ENCODE measurements around the gene EIF2AK2.

EIF2AK2 gene

DNA sequence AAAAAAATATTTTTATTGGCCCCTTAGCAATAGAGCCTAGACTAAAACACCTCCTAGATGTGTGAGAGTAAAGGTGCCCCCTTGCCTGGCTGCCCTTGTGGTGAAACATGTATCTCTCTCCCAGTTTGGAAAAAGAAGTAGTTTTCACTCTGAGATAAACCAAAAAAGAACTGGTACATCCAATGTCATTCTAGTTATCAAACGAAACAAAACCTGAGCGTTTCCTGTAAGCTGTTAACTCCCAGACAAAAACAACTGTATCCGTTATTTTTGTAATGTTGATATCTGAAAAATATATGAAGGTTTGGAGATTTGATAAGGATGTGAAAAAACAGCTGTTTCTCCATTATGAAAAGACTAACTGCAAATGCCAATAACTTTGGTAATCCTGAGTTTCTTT is 96.9 kb downstream of the EIF2AK2 start:
- H2BK120ac ChIP-seq (ENCODE audit: low read depth, low read length), result no peak overlapping the region
- H3K9me3 ChIP-seq (ENCODE audit: control insufficient read depth, low read length), result no peaks in the 10 kb centered on the region
- no peaks in the 10 kb centered on the region for H3K27me3 ChIP-seq (ENCODE audit: control insufficient read depth in 1 of 2, insufficient read depth in 1 of 2, low read length in 2 of 2)
- H3K27ac ChIP-seq (ENCODE audit: low read length, poor library complexity, severe bottlenecking), result no peak overlapping the region
- H3K4ac ChIP-seq (ENCODE audit: low read depth in 1 of 2, low read length in 2 of 2), result no peak overlapping the region
- H4K91ac ChIP-seq (ENCODE audit: low read length), result no peak overlapping the region
- H3K36me3 ChIP-seq (ENCODE audit: control insufficient read depth in 1 of 2, insufficient read depth in 2 of 2, low read depth in 1 of 2, low read length in 2 of 2), result peaks cover 9 to 93% of the 10 kb centered on the region in 2 experiments
- H3K23ac ChIP-seq (ENCODE audit: low read length in 2 of 2), result no peak overlapping the region
- no peak overlapping the region for H2AFZ ChIP-seq (ENCODE audit: low read depth, low read length)
- H4K8ac ChIP-seq (ENCODE audit: low read length), result no peak overlapping the region
- H2BK12ac ChIP-seq (ENCODE audit: low read length in 2 of 2), result no peak overlapping the region
- H3K14ac ChIP-seq (ENCODE audit: low read length in 2 of 2), result no peak overlapping the region
- WGBS, result 86% methylated on average over 1 of the region's 3 CpGs
- no peak overlapping the region for H2BK15ac ChIP-seq (ENCODE audit: low read depth, poor library complexity, severe bottlenecking)
- H3K4me3 ChIP-seq (ENCODE audit: insufficient read depth in 1 of 2, low read depth in 1 of 2, low read length in 2 of 2), result no peak overlapping the region
- H3K18ac ChIP-seq (ENCODE audit: low read depth in 1 of 2, low read length in 2 of 2), result no peak overlapping the region
- H3K79me1 ChIP-seq (replicated peaks; ENCODE audit: low read length, poor library complexity, severe bottlenecking), result peaks cover 8% of the 10 kb centered on the region
- no peak overlapping the region for H3K9ac ChIP-seq (ENCODE audit: low read length)
- no peak overlapping the region for H3K4me2 ChIP-seq (ENCODE audit: low read length, poor library complexity, severe bottlenecking)
- no peak overlapping the region for H2BK5ac ChIP-seq (ENCODE audit: low read depth, low read length, poor library complexity, severe bottlenecking)
- H3K4me1 ChIP-seq (ENCODE audit: control insufficient read depth, insufficient read depth, low read depth, low read length), result no peaks in the 10 kb centered on the region
- DNase-seq, result no peak
- H2AK5ac ChIP-seq (ENCODE audit: low read length, severe bottlenecking), result no peak overlapping the region

DNA sequence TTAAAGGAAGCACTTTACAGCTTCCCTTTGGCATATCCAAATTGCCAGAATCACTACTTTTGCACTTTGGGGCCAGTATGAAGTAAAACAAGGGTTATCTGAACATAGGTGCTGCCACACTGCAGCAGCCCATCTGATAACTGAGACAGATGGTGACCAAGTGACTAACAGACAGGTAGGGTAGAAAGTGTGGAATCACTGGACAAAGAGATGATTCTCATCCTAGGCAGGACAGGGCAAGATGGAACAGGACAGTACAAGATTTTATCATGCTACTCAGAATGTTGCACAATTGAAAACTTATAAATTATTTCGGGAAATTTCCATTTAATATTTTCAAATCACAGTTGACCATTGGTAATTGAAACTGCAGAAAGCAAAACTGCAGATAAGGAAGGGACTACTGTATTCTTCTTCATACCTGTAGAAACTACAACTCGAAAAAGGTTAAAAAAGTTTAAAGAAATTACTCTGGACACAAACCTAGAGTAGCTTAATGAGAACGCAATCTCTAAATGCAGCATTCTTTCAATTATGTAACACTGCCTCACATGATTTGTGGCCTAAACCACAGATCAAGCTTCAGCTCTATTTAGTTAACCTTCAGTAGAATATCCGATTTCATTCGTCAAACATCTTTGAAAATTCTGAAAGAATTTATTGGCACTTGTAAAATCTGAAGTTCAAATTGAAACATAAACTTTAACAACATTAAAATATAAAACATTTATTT is 104.0 kb downstream of the EIF2AK2 start:
- 100% methylated on average over 3 of the region's 5 CpGs for WGBS
- Histone ChIP-seq H3K36me3 (ENCODE audit: control insufficient read depth in 1 of 2, insufficient read depth in 2 of 2, low read depth in 1 of 2, low read length in 2 of 2) (peaks cover 9 to 87% of the 10 kb centered on the region in 2 experiments), H3K4ac (ENCODE audit: low read depth in 1 of 2, low read length in 2 of 2) (no peak overlapping the region), H3K4me1 (ENCODE audit: control insufficient read depth, insufficient read depth, low read depth, low read length) (no peaks in the 10 kb centered on the region), H3K23ac (ENCODE audit: low read length in 2 of 2) (no peak overlapping the region), H3K4me3 (ENCODE audit: insufficient read depth in 1 of 2, low read depth in 1 of 2, low read length in 2 of 2) (no peak overlapping the region), H3K27ac (ENCODE audit: low read length, poor library complexity, severe bottlenecking) (no peak overlapping the region), H2BK120ac (ENCODE audit: low read depth, low read length) (no peak overlapping the region), H2AK5ac (ENCODE audit: low read length, severe bottlenecking) (no peak overlapping the region), H3K27me3 (ENCODE audit: control insufficient read depth in 1 of 2, insufficient read depth in 1 of 2, low read length in 2 of 2) (no peaks in the 10 kb centered on the region), H4K8ac (ENCODE audit: low read length) (no peak overlapping the region), H3K79me1 (replicated peaks; ENCODE audit: low read length, poor library complexity, severe bottlenecking) (peaks cover 3% of the 10 kb centered on the region), H2BK5ac (ENCODE audit: low read depth, low read length, poor library complexity, severe bottlenecking) (no peak overlapping the region), H2BK12ac (ENCODE audit: low read length in 2 of 2) (no peak overlapping the region), H3K9ac (ENCODE audit: low read length) (no peak overlapping the region), H3K4me2 (ENCODE audit: low read length, poor library complexity, severe bottlenecking) (no peak overlapping the region), H2BK15ac (ENCODE audit: low read depth, poor library complexity, severe bottlenecking) (no peak overlapping the region), H3K9me3 (ENCODE audit: control insufficient read depth, low read length) (no peaks in the 10 kb centered on the region), H4K91ac (ENCODE audit: low read length) (no peak overlapping the region), H3K14ac (ENCODE audit: low read length in 2 of 2) (no peak overlapping the region), H2AFZ (ENCODE audit: low read depth, low read length) (no peak overlapping the region), H3K18ac (ENCODE audit: low read depth in 1 of 2, low read length in 2 of 2) (no peak overlapping the region)
- no peak for DNase-seq

Measured in mesenchymal stem cell (in vitro differentiated cells and primary cell).